Measurements from ENCODE around the gene STK32B. TPM values are rescaled to one million over a fixed set of nuclear protein-coding genes. Genes with fewer than 3 reads are reported as not detected.

STK32B gene
- total and polyA plus RNA-seq, 2 of the 8 experiments (the other 6 are each of a cell fraction or from before 2014, with no cell fraction given) = 2.3 to 2.5 TPM

DNA sequence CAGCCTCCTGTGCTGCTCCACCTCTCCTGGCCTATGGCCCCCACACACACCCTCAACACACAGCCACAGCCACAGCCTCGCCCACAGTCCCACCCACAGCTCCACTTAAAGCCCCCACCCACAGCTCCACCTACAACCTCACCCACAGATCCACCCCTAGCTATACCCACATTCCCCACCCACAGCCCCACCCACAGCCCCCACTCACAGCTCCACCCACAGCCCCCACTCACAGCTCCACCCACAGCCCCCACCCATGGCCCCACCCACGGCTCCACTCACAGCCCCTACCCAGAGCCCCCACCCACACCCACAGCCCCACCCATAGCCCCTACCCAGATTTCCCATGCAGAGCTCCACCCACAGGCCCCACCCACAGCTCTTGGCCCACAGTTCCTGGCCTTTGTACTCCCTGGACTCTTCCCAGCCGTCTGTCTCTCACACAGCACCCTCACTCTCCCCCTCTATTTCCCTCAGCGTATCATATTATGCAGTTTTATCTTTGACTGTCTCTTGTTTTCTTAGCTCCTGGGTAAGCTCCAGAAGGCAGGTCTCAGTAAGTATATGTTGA, 334.5 kb downstream of the STK32B start (continued):
- TF ChIP-seq, protein P1, sequence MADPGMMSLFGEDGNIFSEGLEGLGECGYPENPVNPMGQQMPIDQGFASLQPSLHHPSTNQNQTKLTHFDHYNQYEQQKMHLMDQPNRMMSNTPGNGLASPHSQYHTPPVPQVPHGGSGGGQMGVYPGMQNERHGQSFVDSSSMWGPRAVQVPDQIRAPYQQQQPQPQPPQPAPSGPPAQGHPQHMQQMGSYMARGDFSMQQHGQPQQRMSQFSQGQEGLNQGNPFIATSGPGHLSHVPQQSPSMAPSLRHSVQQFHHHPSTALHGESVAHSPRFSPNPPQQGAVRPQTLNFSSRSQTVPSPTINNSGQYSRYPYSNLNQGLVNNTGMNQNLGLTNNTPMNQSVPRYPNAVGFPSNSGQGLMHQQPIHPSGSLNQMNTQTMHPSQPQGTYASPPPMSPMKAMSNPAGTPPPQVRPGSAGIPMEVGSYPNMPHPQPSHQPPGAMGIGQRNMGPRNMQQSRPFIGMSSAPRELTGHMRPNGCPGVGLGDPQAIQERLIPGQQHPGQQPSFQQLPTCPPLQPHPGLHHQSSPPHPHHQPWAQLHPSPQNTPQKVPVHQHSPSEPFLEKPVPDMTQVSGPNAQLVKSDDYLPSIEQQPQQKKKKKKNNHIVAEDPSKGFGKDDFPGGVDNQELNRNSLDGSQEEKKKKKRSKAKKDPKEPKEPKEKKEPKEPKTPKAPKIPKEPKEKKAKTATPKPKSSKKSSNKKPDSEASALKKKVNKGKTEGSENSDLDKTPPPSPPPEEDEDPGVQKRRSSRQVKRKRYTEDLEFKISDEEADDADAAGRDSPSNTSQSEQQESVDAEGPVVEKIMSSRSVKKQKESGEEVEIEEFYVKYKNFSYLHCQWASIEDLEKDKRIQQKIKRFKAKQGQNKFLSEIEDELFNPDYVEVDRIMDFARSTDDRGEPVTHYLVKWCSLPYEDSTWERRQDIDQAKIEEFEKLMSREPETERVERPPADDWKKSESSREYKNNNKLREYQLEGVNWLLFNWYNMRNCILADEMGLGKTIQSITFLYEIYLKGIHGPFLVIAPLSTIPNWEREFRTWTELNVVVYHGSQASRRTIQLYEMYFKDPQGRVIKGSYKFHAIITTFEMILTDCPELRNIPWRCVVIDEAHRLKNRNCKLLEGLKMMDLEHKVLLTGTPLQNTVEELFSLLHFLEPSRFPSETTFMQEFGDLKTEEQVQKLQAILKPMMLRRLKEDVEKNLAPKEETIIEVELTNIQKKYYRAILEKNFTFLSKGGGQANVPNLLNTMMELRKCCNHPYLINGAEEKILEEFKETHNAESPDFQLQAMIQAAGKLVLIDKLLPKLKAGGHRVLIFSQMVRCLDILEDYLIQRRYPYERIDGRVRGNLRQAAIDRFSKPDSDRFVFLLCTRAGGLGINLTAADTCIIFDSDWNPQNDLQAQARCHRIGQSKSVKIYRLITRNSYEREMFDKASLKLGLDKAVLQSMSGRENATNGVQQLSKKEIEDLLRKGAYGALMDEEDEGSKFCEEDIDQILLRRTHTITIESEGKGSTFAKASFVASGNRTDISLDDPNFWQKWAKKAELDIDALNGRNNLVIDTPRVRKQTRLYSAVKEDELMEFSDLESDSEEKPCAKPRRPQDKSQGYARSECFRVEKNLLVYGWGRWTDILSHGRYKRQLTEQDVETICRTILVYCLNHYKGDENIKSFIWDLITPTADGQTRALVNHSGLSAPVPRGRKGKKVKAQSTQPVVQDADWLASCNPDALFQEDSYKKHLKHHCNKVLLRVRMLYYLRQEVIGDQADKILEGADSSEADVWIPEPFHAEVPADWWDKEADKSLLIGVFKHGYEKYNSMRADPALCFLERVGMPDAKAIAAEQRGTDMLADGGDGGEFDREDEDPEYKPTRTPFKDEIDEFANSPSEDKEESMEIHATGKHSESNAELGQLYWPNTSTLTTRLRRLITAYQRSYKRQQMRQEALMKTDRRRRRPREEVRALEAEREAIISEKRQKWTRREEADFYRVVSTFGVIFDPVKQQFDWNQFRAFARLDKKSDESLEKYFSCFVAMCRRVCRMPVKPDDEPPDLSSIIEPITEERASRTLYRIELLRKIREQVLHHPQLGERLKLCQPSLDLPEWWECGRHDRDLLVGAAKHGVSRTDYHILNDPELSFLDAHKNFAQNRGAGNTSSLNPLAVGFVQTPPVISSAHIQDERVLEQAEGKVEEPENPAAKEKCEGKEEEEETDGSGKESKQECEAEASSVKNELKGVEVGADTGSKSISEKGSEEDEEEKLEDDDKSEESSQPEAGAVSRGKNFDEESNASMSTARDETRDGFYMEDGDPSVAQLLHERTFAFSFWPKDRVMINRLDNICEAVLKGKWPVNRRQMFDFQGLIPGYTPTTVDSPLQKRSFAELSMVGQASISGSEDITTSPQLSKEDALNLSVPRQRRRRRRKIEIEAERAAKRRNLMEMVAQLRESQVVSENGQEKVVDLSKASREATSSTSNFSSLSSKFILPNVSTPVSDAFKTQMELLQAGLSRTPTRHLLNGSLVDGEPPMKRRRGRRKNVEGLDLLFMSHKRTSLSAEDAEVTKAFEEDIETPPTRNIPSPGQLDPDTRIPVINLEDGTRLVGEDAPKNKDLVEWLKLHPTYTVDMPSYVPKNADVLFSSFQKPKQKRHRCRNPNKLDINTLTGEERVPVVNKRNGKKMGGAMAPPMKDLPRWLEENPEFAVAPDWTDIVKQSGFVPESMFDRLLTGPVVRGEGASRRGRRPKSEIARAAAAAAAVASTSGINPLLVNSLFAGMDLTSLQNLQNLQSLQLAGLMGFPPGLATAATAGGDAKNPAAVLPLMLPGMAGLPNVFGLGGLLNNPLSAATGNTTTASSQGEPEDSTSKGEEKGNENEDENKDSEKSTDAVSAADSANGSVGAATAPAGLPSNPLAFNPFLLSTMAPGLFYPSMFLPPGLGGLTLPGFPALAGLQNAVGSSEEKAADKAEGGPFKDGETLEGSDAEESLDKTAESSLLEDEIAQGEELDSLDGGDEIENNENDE (IDR thresholded peaks at IDR 0.05; ENCODE audit: insufficient replicate concordance, low read length) = no peak
- TF ChIP-seq JUN (IDR thresholded peaks at IDR 0.05; ENCODE audit: low read depth, low read length) = no peak
- TF ChIP-seq TEAD4 (IDR thresholded peaks at IDR 0.05; ENCODE audit: low read depth, low read length) = no peak

Data from H1 (cell line).